GM12872 (cell line): ENCODE data around the gene SELENOP.

Experiments
- CTCF ChIP-seq: IDR thresholded peaks from 3 replicates; pipeline ENCODE4 v1.5.1; 2011; ENCODE audit warnings: low read depth, mild to moderate bottlenecking, low read length, moderate library complexity; ENCODE audit not compliant: insufficient read depth

SELENOP gene

DNA sequence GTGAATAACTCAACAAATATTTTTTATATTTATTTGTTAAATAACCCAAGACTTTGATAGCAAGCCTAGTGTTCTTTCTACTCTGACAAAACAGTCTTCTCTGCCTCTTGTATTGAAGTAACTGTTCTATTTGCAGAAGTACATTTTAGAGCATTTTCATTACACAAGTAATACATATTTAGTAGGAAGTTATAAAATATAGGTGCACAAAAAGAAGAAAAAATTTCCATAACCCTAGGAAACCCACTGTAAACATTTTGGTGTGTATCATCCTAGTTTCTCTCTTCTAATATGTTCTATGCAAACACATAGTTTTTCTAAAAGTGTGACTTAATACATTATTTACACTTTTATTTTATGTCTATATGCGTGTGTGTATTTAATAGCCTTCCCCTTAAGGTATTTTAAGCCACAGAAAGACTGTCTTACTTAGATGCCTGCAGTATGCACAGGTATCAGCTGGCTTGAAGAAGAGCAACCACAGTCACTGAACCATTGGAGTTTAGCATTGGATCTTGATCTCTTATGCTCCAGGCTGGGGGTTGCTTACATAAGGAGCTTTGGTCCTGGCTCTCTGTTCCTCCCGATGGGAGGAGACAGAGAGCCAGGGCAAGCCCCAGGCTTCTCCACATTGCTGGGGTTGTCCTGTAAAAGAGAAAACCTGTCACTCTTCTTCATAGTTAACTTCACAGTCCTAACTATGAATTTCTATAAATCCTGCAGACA is 3.8 kb downstream of the SELENOP start:
- TF ChIP-seq CTCF: no peak

- no peak for TF ChIP-seq CTCF
Measured at GRCh38 chr5:42806701-42807262, 4.9 kb downstream of the SELENOP start.

DNA sequence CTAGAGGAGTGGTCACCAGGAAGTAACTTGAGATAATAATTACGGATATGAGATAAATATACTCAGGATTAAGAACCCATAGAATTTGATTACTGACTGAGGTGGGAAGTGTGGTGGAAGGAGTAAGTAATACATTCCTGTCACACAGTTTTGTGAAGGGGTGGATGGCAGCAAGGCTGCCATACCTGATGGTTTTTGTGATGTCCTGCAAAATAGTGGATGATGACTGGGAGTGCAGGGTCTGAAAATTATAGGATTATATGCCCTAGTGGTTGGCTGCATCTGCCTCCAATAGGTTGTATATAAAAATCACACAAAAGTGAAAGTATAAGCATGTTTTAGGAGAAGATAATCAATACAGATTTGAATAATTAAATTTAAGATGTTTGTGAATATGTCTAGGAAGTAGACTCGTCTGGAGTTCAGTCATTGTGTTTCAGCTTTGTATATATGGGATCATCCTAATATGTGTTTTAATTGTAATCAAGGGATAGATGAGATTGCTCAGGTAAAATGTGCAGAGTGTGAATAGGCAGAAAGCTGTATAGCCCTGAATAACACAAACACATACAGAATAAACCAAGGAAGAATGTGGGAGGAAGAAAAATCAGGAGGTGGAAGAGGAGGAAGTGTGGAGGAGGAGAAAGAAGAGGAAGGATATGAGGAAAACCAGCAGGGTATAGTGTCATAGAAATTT is 5.5 kb downstream of the SELENOP start:
- no peak for TF ChIP-seq CTCF

DNA sequence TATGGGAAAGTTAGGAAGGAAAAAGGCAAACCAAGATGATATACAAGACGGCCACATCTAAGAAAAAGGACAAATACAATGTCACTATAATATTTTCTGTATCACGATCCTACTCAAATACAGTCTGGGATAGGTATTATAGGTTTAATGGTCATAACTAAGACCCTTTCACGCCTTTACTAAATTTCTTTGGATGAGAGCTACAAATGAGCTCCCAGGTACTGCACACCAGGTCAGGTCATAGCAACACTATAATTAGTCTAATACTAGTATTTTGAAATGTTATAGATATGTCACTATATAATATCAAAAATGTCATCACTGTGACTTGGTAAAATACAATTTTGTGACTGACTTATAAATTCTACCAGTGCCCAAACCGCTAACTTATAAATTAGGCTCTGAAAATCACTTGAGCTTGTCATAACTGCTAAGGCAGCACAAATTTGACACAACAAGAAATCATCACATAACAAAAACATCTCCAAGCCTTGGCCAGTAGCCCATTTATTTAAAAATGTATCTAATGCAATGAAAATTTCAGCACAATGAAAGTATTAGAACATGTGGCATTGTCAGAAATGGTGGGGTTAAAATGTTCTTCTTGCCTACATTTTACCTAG is 6.9 kb downstream of the SELENOP start:
- no peak for TF ChIP-seq CTCF

DNA sequence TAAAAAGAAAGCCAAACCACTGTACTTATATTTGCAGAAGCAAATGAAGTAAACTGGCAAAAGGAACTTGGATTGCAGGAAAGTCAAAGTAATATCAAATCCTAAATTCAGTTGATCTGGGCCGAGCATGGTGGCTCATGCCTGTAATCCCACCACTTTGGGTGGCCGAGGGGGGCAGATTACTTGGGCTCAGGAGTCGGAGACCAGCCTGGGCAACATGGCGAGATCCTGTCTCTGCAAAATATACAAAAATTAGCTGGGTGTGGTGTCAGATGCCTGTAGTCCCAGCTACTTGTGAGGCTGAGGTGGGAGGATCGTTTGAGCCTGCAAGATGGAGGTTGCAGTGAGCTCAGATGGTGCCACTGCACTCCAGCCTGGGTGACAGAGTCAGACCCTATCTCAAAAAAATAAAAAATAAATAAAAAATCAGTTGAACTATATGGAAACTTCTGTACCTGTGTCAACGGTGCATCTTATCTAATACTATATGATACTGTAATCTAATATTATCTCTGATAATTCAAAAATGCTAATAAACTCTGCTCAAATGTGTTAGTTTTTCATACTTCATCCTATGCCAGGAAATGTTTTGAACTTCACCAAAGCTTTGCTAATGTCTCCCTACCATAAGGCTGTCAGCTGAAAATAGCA is 10.1 kb downstream of the SELENOP start:
- no peak for TF ChIP-seq CTCF

DNA sequence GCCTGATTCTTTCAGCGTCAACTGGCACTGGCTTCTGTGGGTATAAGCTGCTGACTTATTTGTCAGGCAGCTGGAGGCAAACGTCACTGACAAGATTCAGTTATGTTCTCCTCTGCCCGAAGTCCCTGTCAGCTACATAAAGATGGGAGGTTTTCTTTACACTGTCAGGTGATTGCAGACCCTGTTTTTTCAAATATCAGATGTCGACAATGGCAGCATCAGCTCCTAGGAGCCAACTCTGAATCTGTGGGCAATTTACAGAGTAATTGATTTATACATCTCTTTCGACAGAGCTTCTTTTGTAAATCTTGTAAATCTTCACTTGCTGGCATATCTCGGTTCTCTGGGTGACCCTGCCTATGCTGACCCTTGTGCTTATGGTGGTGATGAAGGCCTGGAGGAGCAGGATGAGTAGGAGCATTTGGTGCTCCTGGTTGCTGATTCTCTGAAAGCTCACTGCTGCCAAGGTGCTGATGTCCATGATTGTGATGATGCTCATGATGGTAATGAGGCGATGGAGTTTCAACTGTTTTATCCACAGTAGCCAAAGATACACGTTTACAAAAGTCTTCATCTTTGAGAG is 10.9 kb downstream of the SELENOP start:
- TF ChIP-seq CTCF: no peak
